Muscle layer of duodenum (tissue), 2 donors: Measurements from ENCODE around the gene KIAA0825.
"Not testable (repeated sequence)": the region's sequence is repeated elsewhere in the genome, so short reads cannot be mapped to it uniquely, and the experiment has no call there.

Source experiments
- H3K27ac ChIP-seq: one replicate; pipeline ENCODE4 v1.7.0; 2013; ENCODE audit warnings: mild to moderate bottlenecking, low read length
- H3K27me3 ChIP-seq: one replicate; pipeline ENCODE4 v1.7.0; 2013; ENCODE audit warnings: low read depth, mild to moderate bottlenecking, control low read depth, low read length
- H3K36me3 ChIP-seq, 2 donors: one replicate each; pipeline ENCODE4 v1.7.0; 2013; ENCODE audit warnings: low read length in 2 of 2, control low read depth in 1 of 2, mild to moderate bottlenecking in 1 of 2; ENCODE audit not compliant: insufficient read depth in 2 of 2, control insufficient read depth in 1 of 2
- H3K4me1 ChIP-seq, 2 donors: one replicate each; pipeline ENCODE4 v1.7.0; 2013; ENCODE audit warnings: low read length in 2 of 2, mild to moderate bottlenecking in 2 of 2, control low read depth in 1 of 2, moderate library complexity in 1 of 2; ENCODE audit not compliant: insufficient read depth in 2 of 2, control insufficient read depth in 1 of 2
- H3K4me3 ChIP-seq, 2 donors: one replicate each; pipeline ENCODE4 v1.7.0; 2013; ENCODE audit warnings: low read length in 2 of 2, low read depth in 1 of 2, mild to moderate bottlenecking in 1 of 2
- H3K9me3 ChIP-seq, 2 donors: one replicate each; pipeline ENCODE4 v1.7.0; 2013; ENCODE audit warnings: low read length in 2 of 2, control low read depth in 1 of 2, mild to moderate bottlenecking in 1 of 2; ENCODE audit not compliant: control insufficient read depth in 1 of 2
- donor health status: healthy.

The KIAA0825 gene

GRCh38 chr5:94196953-94197352, 421.5 kb downstream of the KIAA0825 start:
- Histone ChIP-seq H3K9me3 (no peaks in the 10 kb centered on the region), H3K4me1 (no peaks in the 10 kb centered on the region), H3K4me3 (no peak overlapping the region), H3K27me3 (no peaks in the 10 kb centered on the region), H3K27ac (no peak overlapping the region), H3K36me3 (no peaks in the 10 kb centered on the region)

GRCh38 chr5:94192658-94193391, 425.6 kb downstream of the KIAA0825 start:
- H3K4me3 ChIP-seq, result no peak overlapping the region
- no peak overlapping the region for H3K27ac ChIP-seq
- H3K9me3 ChIP-seq, result no peaks in the 10 kb centered on the region
- H3K36me3 ChIP-seq, result no peaks in the 10 kb centered on the region
- no peaks in the 10 kb centered on the region for H3K27me3 ChIP-seq
- no peaks in the 10 kb centered on the region for H3K4me1 ChIP-seq

- Histone ChIP-seq H3K4me1 (no peaks in the 10 kb centered on the region), H3K27me3 (no peaks in the 10 kb centered on the region), H3K4me3 (no peak overlapping the region), H3K36me3 (no peaks in the 10 kb centered on the region), H3K27ac (no peak overlapping the region), H3K9me3 (no peaks in the 10 kb centered on the region)
Observed at GRCh38 chr5:94191604-94192003, 426.8 kb downstream of the KIAA0825 start.

GRCh38 chr5:94188725-94189124, 429.7 kb downstream of the KIAA0825 start:
- Histone ChIP-seq H3K27me3 (no peaks in the 10 kb centered on the region), H3K27ac (no peak overlapping the region), H3K9me3 (no peaks in the 10 kb centered on the region), H3K4me3 (no peak overlapping the region), H3K4me1 (no peaks in the 10 kb centered on the region), H3K36me3 (no peaks in the 10 kb centered on the region)

- no peaks in the 10 kb centered on the region for H3K27me3 ChIP-seq
- no peak overlapping the region for H3K27ac ChIP-seq
- no peaks in the 10 kb centered on the region for H3K4me1 ChIP-seq
- H3K9me3 ChIP-seq, result no peaks in the 10 kb centered on the region
- no peak overlapping the region for H3K4me3 ChIP-seq
- no peaks in the 10 kb centered on the region for H3K36me3 ChIP-seq
Observed at GRCh38 chr5:94184870-94185269, 433.5 kb downstream of the KIAA0825 start.

- Histone ChIP-seq H3K4me1 (no peaks in the 10 kb centered on the region), H3K9me3 (no peaks in the 10 kb centered on the region), H3K4me3 (no peak overlapping the region), H3K27me3 (no peaks in the 10 kb centered on the region), H3K36me3 (no peaks in the 10 kb centered on the region), H3K27ac (no peak overlapping the region)
Observed at GRCh38 chr5:94181895-94182294, 436.5 kb downstream of the KIAA0825 start.

GRCh38 chr5:94180761-94181160, 437.6 kb downstream of the KIAA0825 start:
- Histone ChIP-seq H3K36me3 (no peaks in the 10 kb centered on the region), H3K4me3 (no peak overlapping the region), H3K27ac (no peak overlapping the region), H3K27me3 (no peaks in the 10 kb centered on the region), H3K4me1 (no peaks in the 10 kb centered on the region), H3K9me3 (no peaks in the 10 kb centered on the region)

GRCh38 chr5:94175912-94176311, 442.5 kb downstream of the KIAA0825 start:
- H3K4me3 ChIP-seq, result no peak overlapping the region

GRCh38 chr5:94174748-94175411, 443.5 kb downstream of the KIAA0825 start:
- H3K4me1 ChIP-seq, result no peaks in the 10 kb centered on the region
- H3K27ac ChIP-seq, result no peak overlapping the region
- no peak overlapping the region for H3K4me3 ChIP-seq
- H3K9me3 ChIP-seq, result no peaks in the 10 kb centered on the region
- H3K36me3 ChIP-seq, result no peaks in the 10 kb centered on the region
- no peaks in the 10 kb centered on the region for H3K27me3 ChIP-seq

More at GRCh38 chr5:94175912-94176311, 442.5 kb downstream of the KIAA0825 start:
- H3K4me1 ChIP-seq, result no peaks in the 10 kb centered on the region
- no peak overlapping the region for H3K27ac ChIP-seq
- H3K36me3 ChIP-seq, result no peaks in the 10 kb centered on the region
- H3K27me3 ChIP-seq, result no peaks in the 10 kb centered on the region
- no peaks in the 10 kb centered on the region for H3K9me3 ChIP-seq

GRCh38 chr5:94173100-94173499, 445.3 kb downstream of the KIAA0825 start:
- Histone ChIP-seq H3K4me3 (no peak overlapping the region), H3K9me3 (no peaks in the 10 kb centered on the region), H3K36me3 (no peaks in the 10 kb centered on the region)

GRCh38 chr5:94171070-94171469, 447.3 kb downstream of the KIAA0825 start:
- H3K9me3 ChIP-seq, H3K27ac ChIP-seq, H3K36me3 ChIP-seq, H3K4me3 ChIP-seq, H3K27me3 ChIP-seq, H3K4me1 ChIP-seq: not testable (repeated sequence)

More at GRCh38 chr5:94173100-94173499, 445.3 kb downstream of the KIAA0825 start:
- no peaks in the 10 kb centered on the region for H3K4me1 ChIP-seq
- no peaks in the 10 kb centered on the region for H3K27me3 ChIP-seq
- H3K27ac ChIP-seq, result no peak overlapping the region

- not testable (repeated sequence) for H3K4me3 ChIP-seq, H3K27ac ChIP-seq, H3K36me3 ChIP-seq, H3K9me3 ChIP-seq, H3K27me3 ChIP-seq, H3K4me1 ChIP-seq
Observed at GRCh38 chr5:94170158-94170557, 448.2 kb downstream of the KIAA0825 start.
